WTC11 (cell line): ENCODE data around the gene GATM. TPM values are rescaled to one million over a fixed set of nuclear protein-coding genes. Genes with fewer than 3 reads are reported as not detected.

Experiments
- ATAC-seq: fragments of 200-7000 bp; cut with Tn5 transposase; 2 replicates; pipeline ENCODE4 v1.10.0; 2021; ENCODE audit warnings: mild to moderate bottlenecking, moderate library complexity
- CTCF ChIA-PET: fragments of 300-600 bp; sonication (Branson Sonifier 250); formaldehyde crosslinking; loops from one replicate; lab custom pipeline; 2021; ENCODE audit warnings: antibody characterized with exemption; lab: Charles Lee
- POLR2A ChIA-PET: fragments of 350-600 bp; sonication (Branson Sonifier 250); formaldehyde crosslinking; loops from one replicate; lab custom pipeline; 2021; ENCODE audit warnings: antibody characterized with exemption; lab: Charles Lee
- DNase-seq: peaks from one replicate; pipeline ENCODE4 v3.0.0; 2021; ENCODE audit warnings: low spot score
- H3K27ac Mint-ChIP-seq: 2 replicates; pipeline ENCODE4 v1.8.0; 2021; ENCODE audit warnings: mixed read lengths
- H3K27me3 Mint-ChIP-seq: 2 replicates; pipeline ENCODE4 v1.8.0; 2021; ENCODE audit warnings: low read depth, mild to moderate bottlenecking, moderate library complexity, mixed read lengths
- H3K36me3 Mint-ChIP-seq: 2 replicates; pipeline ENCODE4 v1.8.0; 2021; ENCODE audit warnings: mixed read lengths
- H3K4me1 Mint-ChIP-seq: 2 replicates; pipeline ENCODE4 v1.8.0; 2022; ENCODE audit warnings: mixed read lengths
- H3K4me3 Mint-ChIP-seq: 2 replicates; pipeline ENCODE4 v1.8.0; 2021; ENCODE audit warnings: mild to moderate bottlenecking, moderate library complexity, mixed read lengths
- H3K9me3 Mint-ChIP-seq: 2 replicates; pipeline ENCODE4 v1.8.0; 2021; ENCODE audit warnings: mixed read lengths
- AFF4 ChIP-seq: sonication (generic); formaldehyde crosslinking; IDR thresholded peaks from 2 replicates; pipeline ENCODE4 v1.8.1; 2023; ENCODE audit warnings: mild to moderate bottlenecking, missing genetic modification reagents, borderline replicate concordance
- CREB1 ChIP-seq: sonication (generic); formaldehyde crosslinking; IDR thresholded peaks from 2 replicates; pipeline ENCODE4 v1.8.0; 2023; ENCODE audit warnings: mild to moderate bottlenecking, missing genetic modification reagents
- E2F1 ChIP-seq: sonication (generic); formaldehyde crosslinking; IDR thresholded peaks from 2 replicates; pipeline ENCODE4 v1.8.0; 2022; ENCODE audit warnings: mild to moderate bottlenecking, missing genetic modification reagents
- E2F5 ChIP-seq: sonication (generic); formaldehyde crosslinking; IDR thresholded peaks from 2 replicates; pipeline ENCODE4 v1.8.1; 2022; ENCODE audit warnings: mild to moderate bottlenecking, moderate library complexity, missing genetic modification reagents
- GABPB1 ChIP-seq: sonication (generic); formaldehyde crosslinking; IDR thresholded peaks from 2 replicates; pipeline ENCODE4 v1.8.1; 2023; ENCODE audit warnings: mild to moderate bottlenecking, missing genetic modification reagents
- HMGA2 ChIP-seq: fragments of 250-450 bp; sonication (Bioruptor Pico); IDR thresholded peaks from 2 replicates; pipeline ENCODE4 v1.4.0; 2021; ENCODE audit warnings: mild to moderate bottlenecking, moderate library complexity
- MXD4 ChIP-seq: fragments of 250-450 bp; sonication (Bioruptor Pico); IDR thresholded peaks from 2 replicates; pipeline ENCODE4 v1.8.0; 2021; ENCODE audit warnings: mild to moderate bottlenecking, moderate library complexity, borderline replicate concordance
- NFE2L1 ChIP-seq: sonication (generic); formaldehyde crosslinking; IDR thresholded peaks from 2 replicates; pipeline ENCODE4 v1.8.1; 2023; ENCODE audit warnings: missing genetic modification reagents
- PRDM15 ChIP-seq: sonication (generic); formaldehyde crosslinking; IDR thresholded peaks from 2 replicates; pipeline ENCODE4 v1.8.0; 2022; ENCODE audit warnings: missing genetic modification reagents
- SMAD4 ChIP-seq: sonication (generic); formaldehyde crosslinking; IDR thresholded peaks from 2 replicates; pipeline ENCODE4 v1.8.0; 2022; ENCODE audit warnings: mild to moderate bottlenecking, missing genetic modification reagents
- TCF7 ChIP-seq: sonication (generic); formaldehyde crosslinking; IDR thresholded peaks from 2 replicates; pipeline ENCODE4 v1.8.0; 2022; ENCODE audit warnings: mild to moderate bottlenecking, low read depth, missing genetic modification reagents, moderate library complexity
- USF1 ChIP-seq: sonication (generic); formaldehyde crosslinking; IDR thresholded peaks from 2 replicates; pipeline ENCODE4 v1.8.0; 2022; ENCODE audit warnings: mild to moderate bottlenecking, missing genetic modification reagents
- ZBTB43 ChIP-seq: sonication (generic); formaldehyde crosslinking; IDR thresholded peaks from 2 replicates; pipeline ENCODE4 v1.8.1; 2023; ENCODE audit warnings: mild to moderate bottlenecking, missing genetic modification reagents
- ZNF232 ChIP-seq: sonication (generic); formaldehyde crosslinking; IDR thresholded peaks from 2 replicates; pipeline ENCODE4 v1.8.0; 2022; ENCODE audit warnings: mild to moderate bottlenecking, missing genetic modification reagents
- ZNF317 ChIP-seq: sonication (generic); formaldehyde crosslinking; IDR thresholded peaks from 2 replicates; pipeline ENCODE4 v1.8.1; 2023; ENCODE audit warnings: low read depth, mild to moderate bottlenecking, moderate library complexity, missing genetic modification reagents, borderline replicate concordance
- ZNF532 ChIP-seq: fragments of 250-450 bp; sonication (Bioruptor Pico); IDR thresholded peaks from 2 replicates; pipeline ENCODE4 v1.9.0; 2021; ENCODE audit warnings: mild to moderate bottlenecking, borderline replicate concordance
- ZSCAN18 ChIP-seq: fragments of 250-450 bp; sonication (Bioruptor Pico); IDR thresholded peaks from 2 replicates; pipeline ENCODE4 v2.1.2; 2022; ENCODE audit warnings: mild to moderate bottlenecking, moderate library complexity
- total RNA-seq: library from RNA; stranded (reverse); gene quantifications from 3 replicates; pipeline ENCODE4 v1.2.3, GENCODE V29; 2021

Gene GATM
- total RNA-seq, 1 experiment from 2014 or later, result 10.1 TPM

- no peak for ATAC-seq
- H3K4me3 Mint-ChIP-seq, result no peak overlapping the region
- no peaks in the 10 kb centered on the region for H3K4me1 Mint-ChIP-seq
- H3K27ac Mint-ChIP-seq, result no peak overlapping the region
- H3K27me3 Mint-ChIP-seq, result peaks cover 18% of the 10 kb centered on the region
- H3K9me3 Mint-ChIP-seq, result peaks cover 8% of the 10 kb centered on the region
- DNase-seq, result no peak
- POLR2A ChIA-PET, result no interaction called here
- no peaks in the 10 kb centered on the region for H3K36me3 Mint-ChIP-seq
- CTCF ChIA-PET, result no interaction called here
- TF ChIP-seq ZNF232 (no peak), ZBTB43 (no peak), ZSCAN18 (CRISPR knock-in tag) (no peak), CREB1 (no peak), ZNF532 (CRISPR knock-in tag) (no peak), E2F1 (CRISPR knock-in tag) (no peak), MXD4 (CRISPR knock-in tag) (no peak), TCF7 (no peak), USF1 (CRISPR knock-in tag) (no peak), GABPB1 (CRISPR knock-in tag) (no peak), HMGA2 (CRISPR knock-in tag) (no peak), ZNF317 (no peak), PRDM15 (no peak), NFE2L1 (no peak), AFF4 (CRISPR knock-in tag) (no peak), E2F5 (CRISPR knock-in tag) (no peak), SMAD4 (CRISPR knock-in tag) (no peak)
These were observed 58.7 kb downstream of the GATM start for GRCh38 chr15:45319472-45320214.
